Measurements from ENCODE around the gene NUBPL.

The NUBPL gene

GRCh38 chr14:31678421-31679249, 117.4 kb downstream of the NUBPL start:
- H3K4me3 ChIP-seq (ENCODE audit: low read length) = no peak overlapping the region
- H3K9me3 ChIP-seq (ENCODE audit: control insufficient read depth, insufficient read depth, low read length) = no peaks in the 10 kb centered on the region
- no peaks in the 10 kb centered on the region for H3K79me2 ChIP-seq (ENCODE audit: control insufficient read depth, low read length)
- no peaks in the 10 kb centered on the region for H3F3A ChIP-seq (ENCODE audit: control insufficient read depth, insufficient read depth)
- H4K20me1 ChIP-seq (ENCODE audit: control insufficient read depth, insufficient read depth, low read depth, low read length) = no peaks in the 10 kb centered on the region
- no peaks in the 10 kb centered on the region for H3K36me3 ChIP-seq (ENCODE audit: control insufficient read depth, low read length)
- H3K27me3 ChIP-seq (ENCODE audit: control insufficient read depth, low read length) = no peaks in the 10 kb centered on the region
- TF ChIP-seq EZH2phosphoT487 (IDR thresholded peaks at IDR 0.05; ENCODE audit: borderline replicate concordance, low read length) (no peak), CTCF (IDR thresholded peaks at IDR 0.05; ENCODE audit: low read depth, low read length, poor library complexity, severe bottlenecking) (no peak)
- no peak overlapping the region for H3K27ac ChIP-seq (ENCODE audit: low read depth, low read length)
- H3K4me1 ChIP-seq (ENCODE audit: control insufficient read depth, low read length) = no peaks in the 10 kb centered on the region
- H3K4me2 ChIP-seq (ENCODE audit: low read length) = no peak overlapping the region
- no peaks in the 10 kb centered on the region for H3K9me2 ChIP-seq (replicated peaks; ENCODE audit: control insufficient read depth, low read length)

GRCh38 chr14:31682768-31683167, 121.6 kb downstream of the NUBPL start:
- H3K4me2 ChIP-seq (ENCODE audit: low read length) = no peak overlapping the region
- H3K36me3 ChIP-seq (ENCODE audit: control insufficient read depth, low read length) = no peaks in the 10 kb centered on the region
- no peak overlapping the region for H3K27ac ChIP-seq (ENCODE audit: low read depth, low read length)
- H3K4me1 ChIP-seq (ENCODE audit: control insufficient read depth, low read length) = no peaks in the 10 kb centered on the region
- no peaks in the 10 kb centered on the region for H4K20me1 ChIP-seq (ENCODE audit: control insufficient read depth, insufficient read depth, low read depth, low read length)
- no peaks in the 10 kb centered on the region for H3K27me3 ChIP-seq (ENCODE audit: control insufficient read depth, low read length)
- no peaks in the 10 kb centered on the region for H3K79me2 ChIP-seq (ENCODE audit: control insufficient read depth, low read length)
- no peaks in the 10 kb centered on the region for H3K9me2 ChIP-seq (replicated peaks; ENCODE audit: control insufficient read depth, low read length)
- no peak overlapping the region for H3K4me3 ChIP-seq (ENCODE audit: low read length)
- no peaks in the 10 kb centered on the region for H3K9me3 ChIP-seq (ENCODE audit: control insufficient read depth, insufficient read depth, low read length)
- TF ChIP-seq EZH2phosphoT487 (IDR thresholded peaks at IDR 0.05; ENCODE audit: borderline replicate concordance, low read length) (no peak), CTCF (IDR thresholded peaks at IDR 0.05; ENCODE audit: low read depth, low read length, poor library complexity, severe bottlenecking) (no peak)
- no peaks in the 10 kb centered on the region for H3F3A ChIP-seq (ENCODE audit: control insufficient read depth, insufficient read depth)

GRCh38 chr14:31687726-31688125, 126.5 kb downstream of the NUBPL start:
- Histone ChIP-seq H3K4me3 (ENCODE audit: low read length) (no peak overlapping the region), H3K4me2 (ENCODE audit: low read length) (no peak overlapping the region), H3F3A (ENCODE audit: control insufficient read depth, insufficient read depth) (no peaks in the 10 kb centered on the region), H3K9me2 (replicated peaks; ENCODE audit: control insufficient read depth, low read length) (no peaks in the 10 kb centered on the region), H3K9me3 (ENCODE audit: control insufficient read depth, insufficient read depth, low read length) (no peaks in the 10 kb centered on the region), H3K27ac (ENCODE audit: low read depth, low read length) (no peak overlapping the region), H3K4me1 (ENCODE audit: control insufficient read depth, low read length) (no peaks in the 10 kb centered on the region), H4K20me1 (ENCODE audit: control insufficient read depth, insufficient read depth, low read depth, low read length) (no peaks in the 10 kb centered on the region), H3K79me2 (ENCODE audit: control insufficient read depth, low read length) (no peaks in the 10 kb centered on the region), H3K36me3 (ENCODE audit: control insufficient read depth, low read length) (no peaks in the 10 kb centered on the region), H3K27me3 (ENCODE audit: control insufficient read depth, low read length) (no peaks in the 10 kb centered on the region)
- TF ChIP-seq CTCF (IDR thresholded peaks at IDR 0.05; ENCODE audit: low read depth, low read length, poor library complexity, severe bottlenecking) (no peak), EZH2phosphoT487 (IDR thresholded peaks at IDR 0.05; ENCODE audit: borderline replicate concordance, low read length) (no peak)

Data from DOHH2 (cell line).